Vagina (tissue), 2 donors: Measurements from ENCODE around the gene ZNF384.

ENCODE experiments used
- CTCF ChIP-seq, 3 experiments: fragments of 450-650 bp in 2 of 3; fragments of 200-600 bp in 1 of 3; sonication (generic) in 1 of 3; IDR thresholded peaks; one replicate each; pipeline ENCODE4 v1.5.1; 2017 to 2019; ENCODE audit warnings: antibody characterized with exemption in 3 of 3, mild to moderate bottlenecking in 2 of 3, moderate library complexity in 2 of 3
- POLR2A ChIP-seq, 2 donors: fragments of 450-650 bp; IDR thresholded peaks; one replicate each; pipeline ENCODE4 v1.6.1; 2017; ENCODE audit warnings: antibody characterized with exemption in 2 of 2, mild to moderate bottlenecking in 2 of 2, moderate library complexity in 2 of 2
- POLR2AphosphoS5 ChIP-seq, 2 donors: sonication (generic); formaldehyde crosslinking; IDR thresholded peaks; one replicate each; pipeline ENCODE4 v1.9.0; 2017; ENCODE audit warnings: antibody characterized with exemption in 2 of 2, mild to moderate bottlenecking in 2 of 2, low read depth in 1 of 2; ENCODE audit not compliant: insufficient read depth in 1 of 2

GRCh38 chr12:6729186-6729585 lies 40.0 kb upstream of the ZNF384 start:
- TF ChIP-seq POLR2AphosphoS5 (IDR thresholded peaks at IDR 0.05; ENCODE audit: insufficient read depth in 1 of 2, low read depth in 1 of 2) (no peak), CTCF (IDR thresholded peaks at IDR 0.05) (no peak), POLR2A (IDR thresholded peaks at IDR 0.05) (no peak)
